ENCODE data around the gene PON2.

DNA sequence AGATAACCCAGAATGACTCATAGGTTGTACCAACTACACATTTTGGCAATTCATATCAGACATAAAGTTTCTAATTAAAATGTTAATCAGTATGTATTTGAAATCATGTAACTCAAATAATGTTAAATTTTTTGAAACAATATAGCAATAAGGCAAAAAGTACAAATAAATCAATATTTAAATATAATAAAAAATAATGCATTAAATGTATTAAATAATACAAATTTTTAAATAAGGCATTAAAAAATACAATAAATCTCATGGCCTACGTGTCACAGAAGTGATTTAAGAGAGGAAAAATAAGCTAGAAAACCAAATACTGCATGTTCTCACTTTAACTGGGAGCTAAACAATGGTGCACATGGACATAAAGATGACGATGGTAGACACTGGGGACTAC is 9.1 kb downstream of the PON2 start:
- TF ChIP-seq CTCF (IDR thresholded peaks at IDR 0.05; ENCODE audit: borderline replicate concordance, extremely low read depth, low read length, poor library complexity, severe bottlenecking) (no peak), EZH2 (IDR thresholded peaks at IDR 0.05; ENCODE audit: borderline replicate concordance, low read depth, low read length, severe bottlenecking) (no peak)
